Muscle layer of duodenum (tissue), 2 donors: ENCODE results near the gene SYNC.

Experiments used
- H3K27ac ChIP-seq: one replicate; pipeline ENCODE4 v1.7.0; 2013; ENCODE audit warnings: mild to moderate bottlenecking, low read length
- H3K27me3 ChIP-seq: one replicate; pipeline ENCODE4 v1.7.0; 2013; ENCODE audit warnings: low read depth, mild to moderate bottlenecking, control low read depth, low read length
- H3K36me3 ChIP-seq, 2 donors: one replicate each; pipeline ENCODE4 v1.7.0; 2013; ENCODE audit warnings: low read length in 2 of 2, control low read depth in 1 of 2, mild to moderate bottlenecking in 1 of 2; ENCODE audit not compliant: insufficient read depth in 2 of 2, control insufficient read depth in 1 of 2
- H3K4me1 ChIP-seq, 2 donors: one replicate each; pipeline ENCODE4 v1.7.0; 2013; ENCODE audit warnings: low read length in 2 of 2, mild to moderate bottlenecking in 2 of 2, control low read depth in 1 of 2, moderate library complexity in 1 of 2; ENCODE audit not compliant: insufficient read depth in 2 of 2, control insufficient read depth in 1 of 2
- H3K4me3 ChIP-seq, 2 donors: one replicate each; pipeline ENCODE4 v1.7.0; 2013; ENCODE audit warnings: low read length in 2 of 2, low read depth in 1 of 2, mild to moderate bottlenecking in 1 of 2
- H3K9me3 ChIP-seq, 2 donors: one replicate each; pipeline ENCODE4 v1.7.0; 2013; ENCODE audit warnings: low read length in 2 of 2, control low read depth in 1 of 2, mild to moderate bottlenecking in 1 of 2; ENCODE audit not compliant: control insufficient read depth in 1 of 2
- donor health status: healthy.

Gene SYNC

GRCh38 chr1:32741413-32742198 lies 39.0 kb upstream of the SYNC start:
- H3K4me1 ChIP-seq: peaks cover 0 to 18% of the 10 kb centered on the region in 2 donors
- H3K9me3 ChIP-seq: no peaks in the 10 kb centered on the region
- peak overlapping the region; percentile 84 for H3K27ac ChIP-seq
- peak overlapping the region; percentile 61 to 74 for H3K4me3 ChIP-seq
- H3K27me3 ChIP-seq: no peaks in the 10 kb centered on the region
- H3K36me3 ChIP-seq: no peaks in the 10 kb centered on the region

GRCh38 chr1:32741059-32741412 lies 38.5 kb upstream of the SYNC start:
- H3K4me1 ChIP-seq: peaks cover 0 to 18% of the 10 kb centered on the region in 2 donors
- no peaks in the 10 kb centered on the region for H3K36me3 ChIP-seq
- no peaks in the 10 kb centered on the region for H3K9me3 ChIP-seq
- no peaks in the 10 kb centered on the region for H3K27me3 ChIP-seq
- H3K27ac ChIP-seq: peak overlapping the region; percentile 60
- H3K4me3 ChIP-seq: peak overlapping the region; percentile 59 to 74

GRCh38 chr1:32736812-32737791 lies 34.5 kb upstream of the SYNC start:
- H3K4me3 ChIP-seq: no peak overlapping the region
- peaks cover 0 to 8% of the 10 kb centered on the region in 2 donors for H3K4me1 ChIP-seq
- no peaks in the 10 kb centered on the region for H3K27me3 ChIP-seq
- no peaks in the 10 kb centered on the region for H3K36me3 ChIP-seq
- no peaks in the 10 kb centered on the region for H3K9me3 ChIP-seq
- peak overlapping the region; percentile 63 for H3K27ac ChIP-seq

- Histone ChIP-seq H3K4me1 (no peaks in the 10 kb centered on the region), H3K4me3 (no peak overlapping the region), H3K9me3 (no peaks in the 10 kb centered on the region), H3K27me3 (no peaks in the 10 kb centered on the region), H3K27ac (no peak overlapping the region), H3K36me3 (no peaks in the 10 kb centered on the region)
Observed at GRCh38 chr1:32733582-32734321, 31.2 kb upstream of the SYNC start.

- no peak overlapping the region for H3K27ac ChIP-seq
Observed at GRCh38 chr1:32729254-32730046, 26.9 kb upstream of the SYNC start.

DNA sequence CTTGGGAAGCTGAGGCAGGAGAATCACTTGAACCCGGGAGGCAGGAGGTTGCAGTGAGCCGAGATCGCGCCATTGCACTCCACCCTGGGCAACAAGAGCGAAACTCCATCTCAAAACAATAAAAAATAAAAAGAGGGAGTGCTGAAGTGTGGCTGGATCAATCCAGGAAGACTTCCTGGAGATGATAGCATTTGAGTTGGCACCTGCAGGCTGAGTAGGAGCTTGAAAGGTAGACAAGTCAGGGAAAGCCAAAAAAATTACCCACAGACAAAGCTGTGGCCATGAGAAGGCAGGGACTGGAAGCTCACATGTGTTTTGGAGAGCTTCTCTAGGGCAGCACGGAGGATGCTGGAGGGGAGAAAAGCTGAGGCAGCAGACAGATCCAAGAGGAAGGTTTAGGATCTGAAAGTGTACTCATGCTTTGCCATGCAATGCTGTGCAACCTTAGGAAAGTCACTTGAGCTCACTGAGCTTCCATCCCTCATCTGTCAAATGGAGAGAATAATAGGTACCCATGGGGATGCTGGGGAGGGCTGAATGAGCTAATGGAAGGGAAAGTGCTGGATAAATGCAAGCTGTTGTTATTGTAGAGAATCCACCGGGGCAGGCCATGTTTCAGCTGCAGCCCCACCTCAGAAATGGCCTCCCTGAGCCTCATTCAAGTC lies 26.0 kb upstream of the SYNC start:
- H3K4me3 ChIP-seq: no peak overlapping the region
- no peaks in the 10 kb centered on the region for H3K27me3 ChIP-seq
- peaks cover 0 to 10% of the 10 kb centered on the region in 2 donors for H3K4me1 ChIP-seq
- H3K27ac ChIP-seq: no peak overlapping the region
- H3K36me3 ChIP-seq: no peaks in the 10 kb centered on the region
- H3K9me3 ChIP-seq: no peaks in the 10 kb centered on the region

More at GRCh38 chr1:32729254-32730046, 26.9 kb upstream of the SYNC start:
- Histone ChIP-seq H3K9me3 (no peaks in the 10 kb centered on the region), H3K4me1 (peaks cover 0 to 10% of the 10 kb centered on the region in 2 donors), H3K4me3 (no peak overlapping the region), H3K27me3 (no peaks in the 10 kb centered on the region), H3K36me3 (no peaks in the 10 kb centered on the region)

- no peaks in the 10 kb centered on the region for H3K27me3 ChIP-seq
- no peaks in the 10 kb centered on the region for H3K36me3 ChIP-seq
- H3K4me3 ChIP-seq: no peak overlapping the region
- no peak overlapping the region for H3K27ac ChIP-seq
- H3K4me1 ChIP-seq: peaks cover 0 to 10% of the 10 kb centered on the region in 2 donors
- no peaks in the 10 kb centered on the region for H3K9me3 ChIP-seq
Observed at GRCh38 chr1:32727876-32728275, 25.3 kb upstream of the SYNC start.

GRCh38 chr1:32725615-32725982 lies 23.0 kb upstream of the SYNC start:
- H3K4me1 ChIP-seq: peaks cover 0 to 10% of the 10 kb centered on the region in 2 donors
- no peaks in the 10 kb centered on the region for H3K9me3 ChIP-seq
- H3K27me3 ChIP-seq: no peaks in the 10 kb centered on the region
- H3K4me3 ChIP-seq: no peak overlapping the region
- H3K36me3 ChIP-seq: no peaks in the 10 kb centered on the region
- H3K27ac ChIP-seq: no peak overlapping the region

GRCh38 chr1:32724678-32725614 lies 22.4 kb upstream of the SYNC start:
- Histone ChIP-seq H3K27ac (no peak overlapping the region), H3K27me3 (no peaks in the 10 kb centered on the region), H3K4me1 (peaks cover 0 to 10% of the 10 kb centered on the region in 2 donors), H3K36me3 (no peaks in the 10 kb centered on the region), H3K9me3 (no peaks in the 10 kb centered on the region), H3K4me3 (no peak overlapping the region)
